HG03060 (cell line): Measurements from ENCODE around the gene C6orf62.
"Not testable (repeated sequence)": the region's sequence is repeated elsewhere in the genome, so short reads cannot be mapped to it uniquely, and the experiment has no call there.

ENCODE experiments used
- ATAC-seq: cut with Tn5 transposase; IDR thresholded peaks from one replicate; pipeline ENCODE4 v1.9.1; 2021; ENCODE audit warnings: low read depth, moderate number of reproducible peaks; ENCODE audit not compliant: unreplicated experiment

The C6orf62 gene

DNA sequence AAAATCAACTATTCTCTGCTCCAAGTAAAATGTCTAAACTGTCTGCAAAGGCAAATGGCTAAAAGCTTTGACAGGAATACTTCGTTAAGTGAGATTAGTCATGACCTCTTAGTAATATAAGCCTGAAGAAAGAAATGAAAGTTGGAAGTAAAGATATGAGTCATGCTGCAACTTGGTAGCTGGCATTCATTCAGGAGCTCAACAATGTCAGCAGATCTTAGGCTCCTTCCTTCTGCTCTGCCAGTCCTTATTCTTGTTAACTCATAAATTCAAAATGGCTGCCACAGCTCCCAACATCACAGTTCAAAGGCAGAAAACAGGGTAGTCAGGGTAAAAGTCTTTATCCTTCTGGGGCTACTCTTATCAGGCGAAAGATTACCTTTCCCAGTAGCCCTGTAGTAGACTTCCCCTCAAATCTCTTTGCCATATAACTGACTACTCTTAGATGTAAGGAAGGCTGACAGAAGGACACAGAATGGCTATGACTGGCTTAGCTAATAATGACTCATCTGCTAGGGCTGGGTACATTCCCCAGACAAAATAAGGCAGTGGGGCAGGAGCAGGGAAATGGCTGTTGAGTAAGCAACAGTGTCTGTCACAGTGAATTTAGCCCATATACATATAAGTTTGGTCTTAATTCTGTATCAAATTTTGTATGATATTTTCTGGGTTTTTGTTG, 24.4 kb upstream of the C6orf62 start:
- peak; percentile 86 for ATAC-seq

DNA sequence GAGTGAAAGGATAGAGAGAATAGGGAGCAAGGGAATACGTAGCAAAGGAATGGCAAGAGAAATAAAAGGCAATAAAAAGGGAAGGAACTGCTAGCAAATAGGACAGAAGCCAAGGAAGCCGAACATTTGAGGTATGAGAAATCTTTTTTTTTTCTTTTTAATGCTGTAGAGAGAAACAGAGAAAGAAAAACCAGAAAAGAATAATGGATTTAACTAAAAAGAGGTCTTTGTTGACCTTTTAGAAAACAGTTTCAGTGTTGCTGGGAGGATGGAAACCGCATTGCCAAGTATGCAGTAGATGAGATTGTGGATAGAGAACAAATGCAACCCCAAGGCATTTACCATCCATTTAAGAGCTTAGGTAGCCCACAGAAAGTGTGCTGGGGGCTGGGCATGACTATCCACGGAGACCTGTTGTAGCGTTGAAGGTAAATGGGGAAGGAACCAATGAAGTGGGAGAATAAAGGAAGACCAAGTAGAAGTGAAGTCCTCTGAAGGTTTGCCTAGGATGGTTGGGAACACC, 23.3 kb upstream of the C6orf62 start:
- no peak for ATAC-seq

DNA sequence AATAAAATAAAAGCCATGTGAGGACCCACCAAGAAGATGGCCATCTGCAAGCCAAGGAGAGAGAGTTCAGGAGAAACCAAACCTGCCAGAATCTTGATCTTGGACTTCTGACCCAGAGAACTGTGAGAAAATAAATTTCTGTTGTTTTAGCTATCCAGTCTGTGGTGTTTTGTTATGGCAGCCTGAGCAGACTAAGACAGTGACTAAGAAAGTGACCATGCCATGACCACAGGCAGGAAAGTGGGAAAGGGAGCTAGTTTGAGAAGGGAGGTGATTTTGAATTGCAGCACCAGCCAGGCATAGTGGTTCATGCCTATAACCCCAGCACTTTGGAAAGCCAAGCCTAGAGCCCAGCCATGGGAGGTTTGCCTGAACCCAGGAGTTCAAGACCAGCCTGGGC, 21.9 kb upstream of the C6orf62 start:
- no peak for ATAC-seq

DNA sequence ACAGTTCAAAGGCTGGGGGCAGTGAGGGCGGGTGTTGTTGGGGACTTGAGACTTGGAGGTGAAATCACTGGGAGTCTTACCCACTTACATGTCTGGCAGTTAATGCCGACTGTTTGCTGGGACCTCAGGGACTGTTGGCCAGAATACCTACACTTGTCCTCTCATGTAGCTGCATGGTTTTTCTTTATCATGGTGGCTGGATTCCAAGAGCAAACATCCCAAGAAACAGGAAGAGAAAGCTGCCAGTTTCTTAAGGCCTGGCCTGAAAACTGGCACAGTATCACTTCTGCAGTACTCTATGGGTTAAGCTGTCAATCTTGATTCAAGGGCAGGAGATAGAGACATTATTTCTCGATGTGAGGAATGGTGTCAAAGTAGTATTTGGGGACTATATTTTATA, 19.8 kb upstream of the C6orf62 start:
- ATAC-seq: no peak

DNA sequence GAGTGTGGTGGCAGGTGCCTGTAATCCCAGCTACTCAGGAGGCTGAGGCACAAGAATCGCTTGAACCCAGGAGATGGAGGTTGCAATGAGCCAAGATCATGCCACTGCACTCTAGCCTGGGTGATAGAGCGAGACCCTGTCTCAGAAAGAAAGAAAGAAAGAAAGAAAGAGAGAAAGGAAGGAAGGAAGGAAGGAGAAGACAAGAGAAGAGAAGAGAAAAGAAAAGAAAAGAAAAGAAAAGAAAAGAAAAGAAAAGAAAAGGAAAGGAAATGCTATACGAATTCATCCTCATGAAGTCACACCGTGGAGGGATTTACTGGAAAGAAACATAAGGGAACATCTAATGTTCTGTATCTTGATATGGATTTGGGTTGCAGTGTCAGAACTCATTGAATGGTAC, 15.8 kb upstream of the C6orf62 start:
- not testable (repeated sequence) for ATAC-seq

DNA sequence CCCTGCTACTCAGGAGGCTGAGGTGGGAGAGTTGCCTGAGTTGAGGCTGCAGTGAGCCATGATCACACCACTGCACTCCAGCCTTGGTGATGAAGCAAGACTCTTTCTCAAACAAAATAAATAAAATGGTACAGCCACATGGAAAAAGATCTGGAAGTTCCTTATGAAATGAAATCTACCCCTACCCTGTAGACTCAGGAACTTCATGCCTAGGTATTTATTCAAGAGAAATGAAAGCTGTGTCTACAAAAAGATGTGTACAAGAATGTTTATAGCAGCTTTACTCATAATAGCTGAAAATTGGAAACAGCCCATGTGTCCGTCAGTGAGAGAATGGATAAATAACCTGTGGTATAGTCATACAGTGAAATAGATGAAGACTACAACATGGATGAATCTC, 15.2 kb upstream of the C6orf62 start:
- ATAC-seq: no peak

DNA sequence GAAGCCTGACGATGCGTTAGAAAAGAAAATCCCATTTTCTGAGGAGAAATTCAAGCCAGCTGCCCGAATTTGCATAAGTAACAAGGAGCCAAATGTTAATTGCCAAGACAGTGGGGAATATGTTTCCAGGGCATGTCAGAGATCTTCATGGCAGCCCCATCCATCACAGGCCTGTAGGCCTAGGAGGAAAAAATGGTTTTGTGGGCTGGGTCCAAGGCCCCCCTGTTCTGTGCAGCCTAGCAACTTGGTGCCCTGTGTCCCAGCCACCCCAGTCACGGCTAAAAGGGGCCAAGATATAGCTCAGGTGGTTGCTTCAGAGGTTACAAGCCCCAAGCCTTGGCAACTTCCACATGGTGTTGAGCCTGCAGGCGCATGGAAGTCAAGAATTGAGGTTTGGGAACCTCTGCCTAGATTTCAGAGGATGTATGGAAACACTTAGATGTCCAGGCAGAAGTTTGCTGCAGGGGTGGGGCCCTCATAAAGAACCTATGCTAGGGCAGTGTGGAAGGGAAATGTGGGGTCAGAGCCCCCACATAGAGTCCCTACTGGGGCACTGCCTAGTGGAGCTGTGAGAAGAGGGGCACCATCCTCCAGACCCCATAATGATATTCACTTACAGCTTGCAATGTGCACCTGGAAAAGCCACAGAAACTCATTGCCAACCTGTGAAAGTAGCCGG, 12.6 kb upstream of the C6orf62 start:
- not testable (repeated sequence) for ATAC-seq

DNA sequence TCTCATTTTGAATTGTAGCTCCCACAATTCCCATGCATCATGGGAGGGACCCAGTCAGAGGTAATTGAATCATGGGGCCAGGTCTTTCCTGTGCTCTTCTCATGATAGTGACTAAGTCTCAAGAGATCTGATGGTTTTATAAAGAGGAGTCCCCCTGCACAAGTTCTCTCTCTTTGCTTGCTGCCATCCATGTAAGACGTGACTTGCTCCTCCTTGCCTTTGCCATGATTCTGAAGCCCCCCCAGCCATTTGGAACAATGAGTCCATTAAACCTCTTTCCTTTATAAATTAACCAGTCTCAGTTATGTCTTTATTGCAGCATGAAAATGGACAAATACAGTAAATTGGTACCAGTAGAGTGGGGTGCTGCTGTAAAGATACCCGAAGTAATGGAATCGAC, 11.7 kb upstream of the C6orf62 start:
- not testable (repeated sequence) for ATAC-seq

DNA sequence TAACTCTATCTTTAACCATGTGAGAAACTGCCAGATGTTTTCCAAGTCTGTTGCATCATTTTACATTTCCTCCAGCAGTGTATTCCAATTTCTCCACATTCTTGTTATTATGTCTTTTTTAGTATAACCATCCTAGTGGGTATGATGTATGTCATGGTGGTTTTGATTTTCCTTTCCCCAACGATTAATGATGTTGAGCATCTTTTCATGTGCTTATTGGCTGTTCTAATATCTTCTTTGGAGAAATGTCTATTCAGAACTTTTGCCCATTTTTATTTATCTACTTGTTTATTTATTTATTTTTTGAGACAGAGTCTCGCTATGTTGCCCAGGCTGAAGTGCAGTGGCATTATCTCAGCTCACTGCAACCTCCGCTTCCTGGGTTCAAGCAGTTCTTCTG, 4.3 kb upstream of the C6orf62 start:
- ATAC-seq: no peak

DNA sequence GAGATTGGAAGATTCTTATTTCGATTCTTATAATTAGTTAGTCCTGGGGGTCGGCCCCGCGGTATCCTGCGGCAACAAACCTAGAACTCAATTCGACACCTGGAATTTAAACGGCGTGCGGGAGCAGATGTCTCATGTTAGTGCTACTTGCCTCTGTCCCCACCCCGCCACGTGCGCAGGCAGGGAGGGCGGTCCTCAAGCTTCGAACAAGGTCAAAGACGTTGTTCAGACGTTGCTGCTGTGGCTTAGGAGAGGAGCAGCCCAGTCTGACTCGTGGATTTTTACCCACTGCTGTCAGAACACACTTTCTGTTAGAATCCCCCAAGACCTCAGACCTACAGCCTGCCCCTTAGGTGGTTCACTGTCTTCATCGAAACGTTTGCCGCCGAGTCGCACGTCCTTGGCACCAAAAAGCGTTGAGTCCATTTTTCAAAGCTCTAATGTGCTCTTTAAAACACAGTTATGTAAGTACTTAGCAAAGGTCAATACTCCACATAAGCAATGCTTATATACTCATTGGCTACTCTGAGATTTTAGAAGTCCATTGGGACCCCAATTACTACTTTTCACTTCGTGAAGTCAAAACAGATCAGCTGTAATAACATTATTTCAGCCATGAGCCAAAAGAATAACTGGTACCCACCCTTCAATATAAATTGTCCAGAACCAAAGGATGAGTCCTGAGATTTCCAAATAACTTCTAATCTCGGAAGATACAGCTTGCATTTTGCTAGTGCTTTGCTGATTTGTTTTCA, 2.7 kb upstream of the C6orf62 start:
- no peak for ATAC-seq

DNA sequence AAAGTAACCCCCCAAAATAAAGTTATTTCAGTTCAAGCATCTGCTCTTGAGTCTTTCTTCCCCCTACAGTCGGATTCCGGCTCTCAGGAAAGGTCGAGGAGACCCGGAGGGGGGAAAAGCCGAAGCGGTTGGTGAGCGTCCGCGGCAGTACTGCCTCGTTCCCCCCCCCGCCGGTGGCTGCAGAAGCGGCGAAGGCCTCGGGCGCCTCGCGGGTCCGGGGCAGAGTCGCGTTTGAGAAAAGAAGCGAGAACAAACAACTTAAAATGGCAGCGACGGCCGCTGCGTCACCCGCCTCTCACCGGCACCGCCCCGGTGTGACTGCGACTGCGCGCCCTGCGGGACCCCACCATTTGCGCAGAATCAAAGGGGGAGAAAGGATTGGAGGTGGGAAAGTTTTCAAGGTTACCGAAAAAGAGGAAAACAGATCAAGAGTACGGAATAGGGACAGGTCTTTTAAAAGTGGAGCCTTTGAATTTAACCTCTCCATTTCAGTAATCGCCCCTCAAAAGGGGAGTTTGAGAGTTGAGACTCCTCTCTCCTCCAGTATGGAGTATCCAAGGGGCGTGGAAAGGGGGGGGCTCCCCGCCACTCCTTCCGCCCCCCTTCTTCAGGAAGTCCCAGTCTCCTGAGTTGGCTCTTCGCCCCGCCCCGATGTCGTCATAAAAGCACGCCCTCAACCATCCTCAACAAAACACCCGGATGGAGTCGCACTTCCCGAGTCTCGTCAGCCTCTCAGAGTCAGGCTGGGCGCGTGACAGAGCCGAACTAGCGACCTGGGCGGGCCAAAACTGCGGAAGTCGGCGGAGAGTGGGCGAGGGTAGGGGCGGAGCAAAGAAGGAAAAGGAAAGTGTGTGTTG, 1.9 kb upstream of the C6orf62 start:
- peak; percentile 78 for ATAC-seq

DNA sequence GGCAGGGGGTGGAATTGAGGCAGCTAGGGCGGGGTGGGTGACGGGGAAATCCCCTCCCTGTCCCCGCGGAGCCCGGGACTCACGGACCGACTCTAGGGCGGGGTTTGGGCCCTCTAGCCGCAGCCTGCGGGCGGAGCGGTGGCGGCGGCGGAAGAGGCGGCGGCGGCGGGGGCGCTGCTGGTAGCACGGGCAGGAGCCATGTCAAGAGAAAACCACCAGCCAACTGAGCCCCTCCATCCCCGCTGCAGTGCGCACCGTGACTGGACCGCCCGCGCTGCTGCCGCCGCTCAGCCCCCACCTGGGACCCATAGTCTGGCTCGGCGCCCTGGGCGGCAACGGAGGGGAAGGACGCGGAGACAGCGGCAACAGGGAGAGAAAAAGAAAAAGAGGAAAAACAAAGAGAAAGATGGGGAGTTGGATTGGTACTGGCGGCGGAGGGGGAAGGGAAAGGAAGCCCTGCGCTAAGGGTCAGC, 1.2 kb upstream of the C6orf62 start:
- no peak for ATAC-seq

DNA sequence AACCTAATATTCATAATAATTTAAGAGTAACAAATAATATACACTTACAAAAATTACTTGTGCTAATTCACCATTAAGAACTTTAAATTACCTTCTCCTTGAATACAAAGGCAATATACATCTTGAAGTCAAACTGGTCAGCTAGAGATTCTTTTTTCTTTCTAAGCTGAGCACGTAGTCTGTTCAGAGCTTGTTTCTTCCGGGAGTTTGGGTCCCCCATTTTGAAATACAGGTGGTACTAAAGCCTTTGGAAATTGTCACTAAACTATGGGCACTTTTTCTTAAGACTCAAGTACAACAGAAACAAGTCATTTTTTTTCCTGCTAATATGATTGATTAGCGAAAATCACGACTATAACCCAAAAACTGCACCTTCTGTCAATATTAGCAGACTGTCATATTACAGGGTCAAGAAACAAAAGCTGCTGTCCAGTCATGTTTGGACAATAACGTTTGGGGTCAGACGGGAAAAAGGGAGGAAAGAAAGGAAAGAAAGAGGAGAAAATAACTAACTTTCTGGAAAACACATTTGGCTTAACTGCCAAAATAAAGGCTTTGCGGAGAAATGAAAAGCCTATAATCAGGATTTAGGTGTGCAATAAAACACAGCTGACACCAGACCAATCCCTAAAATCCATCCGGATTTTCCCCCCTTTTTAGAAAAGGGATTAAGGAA, 367 bp downstream of the C6orf62 start:
- ATAC-seq: no peak

DNA sequence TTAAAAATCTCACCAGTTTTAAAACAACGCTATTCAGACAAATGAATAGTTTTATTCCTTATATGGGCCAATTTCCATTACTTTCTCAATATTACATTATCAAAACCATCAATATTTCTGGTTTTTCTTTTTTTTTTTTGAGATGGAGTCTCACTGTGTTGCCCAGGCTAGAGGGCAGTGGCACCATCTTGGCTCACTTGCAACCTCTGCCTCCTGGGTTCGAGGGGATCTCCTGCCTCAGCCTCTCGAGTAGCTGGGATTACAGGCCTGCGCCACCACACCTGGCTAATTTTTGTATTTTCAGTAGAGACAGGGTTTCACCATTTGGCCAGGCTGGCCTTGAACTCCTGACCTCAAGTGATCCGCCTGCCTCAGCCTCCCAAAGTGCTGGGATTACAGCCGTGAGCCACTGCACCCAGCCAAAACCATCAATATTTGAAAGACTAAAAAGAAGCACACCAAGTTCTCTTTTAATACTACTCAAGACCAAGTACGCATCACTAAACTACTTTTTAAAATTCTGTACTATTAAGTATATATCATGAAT, 2.3 kb downstream of the C6orf62 start:
- not testable (repeated sequence) for ATAC-seq

DNA sequence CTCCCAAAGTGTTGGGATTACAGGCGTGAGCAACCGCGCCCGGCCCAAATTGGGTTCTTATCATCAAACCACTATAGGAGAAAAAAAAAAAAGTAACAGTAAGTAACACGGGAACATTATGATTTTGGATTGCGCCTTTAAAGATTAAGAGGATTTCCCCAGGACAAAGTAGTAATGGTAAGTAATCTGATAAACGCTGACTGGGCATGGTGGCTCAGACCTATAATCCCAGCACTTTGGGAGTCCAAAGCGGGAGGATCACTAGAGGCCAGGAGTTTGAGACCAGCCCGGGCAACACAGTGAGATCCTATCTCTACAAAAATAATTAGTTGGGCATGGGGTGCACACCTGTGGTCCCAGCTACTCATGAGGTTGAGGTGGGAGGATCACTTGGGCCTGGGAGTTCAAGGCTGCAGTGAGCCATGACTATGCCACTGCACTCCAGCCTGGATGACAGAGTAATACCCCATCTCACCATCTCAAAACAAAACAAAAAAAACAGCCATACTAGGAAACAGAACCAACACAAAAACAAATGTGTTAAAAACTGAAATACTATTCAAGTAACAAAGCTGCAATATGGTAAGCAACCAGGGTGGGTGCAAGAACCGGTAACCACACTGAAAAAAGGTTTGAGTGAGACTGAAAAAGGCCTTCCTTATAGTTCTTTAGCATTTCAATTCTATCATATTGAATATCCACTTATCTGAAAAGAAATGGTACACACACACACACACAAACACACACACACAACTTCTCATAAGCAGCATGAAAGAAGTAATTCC, 8.2 kb downstream of the C6orf62 start:
- ATAC-seq: no peak

DNA sequence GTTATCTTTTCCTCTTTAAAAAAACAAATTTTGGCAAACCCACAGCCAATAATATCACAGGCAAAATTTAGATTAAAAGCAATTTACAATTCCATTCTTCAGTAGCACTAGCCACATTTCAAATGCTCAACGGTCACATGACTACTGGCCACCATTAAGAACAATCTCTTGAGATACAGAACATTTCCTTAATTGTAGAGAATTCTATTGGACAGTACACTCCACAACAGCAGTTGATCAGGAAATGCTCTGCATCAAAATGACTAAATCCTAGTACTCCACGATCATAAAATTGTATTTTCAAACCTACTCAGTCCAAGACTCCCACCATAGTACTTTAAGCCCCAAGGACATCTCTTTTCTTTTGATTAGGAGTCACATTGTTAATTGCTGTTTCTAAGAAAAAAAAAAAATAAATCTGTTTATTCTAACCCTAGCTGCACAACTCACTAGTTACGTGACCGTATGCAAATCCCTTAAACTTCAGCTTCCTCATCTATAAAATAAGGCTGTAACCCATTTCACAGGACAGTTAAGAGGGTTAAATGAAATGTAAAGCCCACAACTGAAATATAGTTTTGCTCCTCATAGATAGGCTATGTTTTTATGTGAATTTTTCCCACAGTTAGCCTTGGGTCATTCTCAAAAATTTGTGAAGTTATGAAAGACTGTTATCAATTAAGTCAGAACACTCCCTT, 9.8 kb downstream of the C6orf62 start:
- ATAC-seq: no peak

DNA sequence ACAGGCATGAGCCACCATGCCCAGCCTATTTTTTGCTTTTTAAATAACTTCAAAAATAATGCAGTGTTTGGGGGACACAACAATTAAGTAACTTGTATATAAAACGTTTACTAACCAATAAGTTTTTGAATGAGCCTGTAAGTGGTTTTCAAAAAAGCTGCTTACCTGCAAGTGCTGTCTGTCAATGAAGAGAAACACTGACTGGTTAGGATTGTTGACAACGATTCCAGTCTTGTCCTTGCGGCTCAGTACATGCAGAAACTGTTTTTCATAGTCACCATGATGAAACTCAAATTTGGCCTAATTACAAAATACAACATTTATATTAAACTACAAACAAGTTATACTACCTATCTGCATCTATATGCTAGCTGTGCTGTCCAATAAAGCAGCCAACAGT, 10.3 kb downstream of the C6orf62 start:
- no peak for ATAC-seq

DNA sequence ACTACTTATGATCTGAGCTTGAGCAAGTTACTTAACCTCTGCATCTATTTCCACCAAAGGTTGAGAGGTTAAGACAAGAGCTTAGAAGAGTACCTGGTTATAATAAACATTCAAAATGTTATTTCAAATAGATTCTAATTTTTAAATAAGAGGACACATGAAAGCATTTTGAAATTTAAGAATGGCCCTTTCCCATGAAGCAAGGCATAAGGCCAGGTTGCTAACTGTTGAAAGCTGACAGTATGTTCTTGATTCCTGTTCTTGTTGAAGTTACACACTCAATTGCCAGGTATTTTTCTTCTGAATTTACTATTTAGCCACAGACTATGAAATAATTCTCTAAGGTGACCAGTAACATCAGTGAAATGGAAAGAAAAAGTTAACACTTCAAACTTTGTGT, 14.5 kb downstream of the C6orf62 start:
- ATAC-seq: no peak
